Measurements from ENCODE around the gene OBSL1. TPM values are rescaled to one million over a fixed set of nuclear protein-coding genes. Genes with fewer than 3 reads are reported as not detected.

The OBSL1 gene
- polyA plus RNA-seq, 3 donors: 150 to 189 (median 179) TPM

Other genes starting within 250 kb of the OBSL1 start
- not detected for gene RESP18, start 238.8 kb downstream of the OBSL1 start, polyA plus RNA-seq (ENCODE audit: insufficient read length in 3 of 3)
- 10 to 100 TPM; 64.4 to 91.2 (median 66.4) TPM for gene DNPEP, start 183.6 kb downstream of the OBSL1 start, polyA plus RNA-seq (ENCODE audit: insufficient read length in 3 of 3)
- gene DES, start 153.2 kb downstream of the OBSL1 start, polyA plus RNA-seq (ENCODE audit: insufficient read length in 3 of 3): 1 to 10 TPM; 5.5 to 8.2 (median 6.0) TPM
- gene SPEG, start 136.7 kb downstream of the OBSL1 start, polyA plus RNA-seq (ENCODE audit: insufficient read length in 3 of 3): 10 to 100 TPM; 13.1 to 16.9 (median 13.5) TPM
- gene GMPPA, start 72.6 kb downstream of the OBSL1 start, polyA plus RNA-seq (ENCODE audit: insufficient read length in 3 of 3): 10 to 100 TPM; 35.6 to 40.0 (median 39.0) TPM
- gene ASIC4, start 57.1 kb downstream of the OBSL1 start, polyA plus RNA-seq (ENCODE audit: insufficient read length in 3 of 3): under 1 TPM; 0.12 to 0.21 (median 0.18) TPM
- 10 to 100 TPM; 29.3 to 45.3 (median 34.6) TPM for gene CHPF, start 27.7 kb downstream of the OBSL1 start, polyA plus RNA-seq (ENCODE audit: insufficient read length in 3 of 3)
- 1 to 10 TPM; 3.1 to 4.1 (median 3.8) TPM for gene TMEM198, start 27.5 kb downstream of the OBSL1 start, polyA plus RNA-seq (ENCODE audit: insufficient read length in 3 of 3)
- 1 to 10 TPM in 2 of 3 donors, under 1 TPM in 1; 0.87 to 3.1 (median 2.9) TPM for gene INHA, start 771 bp upstream of the OBSL1 start, polyA plus RNA-seq (ENCODE audit: insufficient read length in 3 of 3)
- 10 to 100 TPM; 23.9 to 33.0 (median 32.8) TPM for gene STK11IP, start 26.3 kb upstream of the OBSL1 start, polyA plus RNA-seq (ENCODE audit: insufficient read length in 3 of 3)
- gene SLC4A3, start 56.1 kb upstream of the OBSL1 start, polyA plus RNA-seq (ENCODE audit: insufficient read length in 3 of 3): 10 to 100 TPM in 1 of 3 donors, 1 to 10 TPM in 2; 9.5 to 13.5 (median 9.7) TPM